Measurements from ENCODE around the gene PLEKHM3.

DNA sequence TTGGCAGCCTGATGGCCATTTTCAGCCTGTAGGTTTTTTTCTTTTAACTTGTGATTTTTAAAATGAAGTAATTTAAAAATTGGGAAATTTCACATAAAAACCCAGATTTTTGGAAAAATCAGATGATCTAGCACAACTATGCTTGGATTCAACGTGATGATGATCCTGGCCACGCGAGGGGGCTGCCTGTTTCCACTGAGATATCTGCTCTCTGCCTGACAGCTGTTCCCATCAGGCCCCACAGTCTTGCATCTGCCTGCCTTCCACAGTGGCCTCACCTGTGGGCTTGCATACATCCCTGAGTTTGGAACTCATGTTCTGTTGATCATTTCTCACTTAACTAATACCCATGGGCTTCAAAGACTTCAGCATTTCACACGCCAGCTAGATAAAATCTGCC is 163.5 kb downstream of the PLEKHM3 start:
- TF ChIP-seq CTCF (IDR thresholded peaks at IDR 0.05) (no peak), POLR2AphosphoS5 (IDR thresholded peaks at IDR 0.05; ENCODE audit: low read depth, low read length) (no peak)

Measured in Panc1 (cell line).